ENCODE measurements around the gene SNX13. TPM values are rescaled to one million over a fixed set of nuclear protein-coding genes. Genes with fewer than 3 reads are reported as not detected.

Gene SNX13
- total and polyA plus RNA-seq, 2 experiments from 2014 or later, result 17.4 to 57.6 TPM

- Histone ChIP-seq H3K27ac (no peak overlapping the region), H3K4me3 (no peak overlapping the region), H4K20me1 (ENCODE audit: insufficient read depth, poor library complexity, severe bottlenecking) (no peaks in the 10 kb centered on the region), H3K27me3 (no peaks in the 10 kb centered on the region), H3K9me3 (ENCODE audit: low read depth) (no peaks in the 10 kb centered on the region), H3K36me3 (replicated peaks; ENCODE audit: insufficient read depth, low read depth) (no peaks in the 10 kb centered on the region), H3K4me1 (ENCODE audit: insufficient read depth) (no peaks in the 10 kb centered on the region), H3K79me2 (no peaks in the 10 kb centered on the region), H3K4me2 (no peak overlapping the region), H3K9me2 (replicated peaks; ENCODE audit: insufficient read depth) (no peaks in the 10 kb centered on the region), H2AFZ (no peak overlapping the region)
- WGBS (ENCODE audit: low lambda C conversion rate, missing lambda C conversion rate), result 92% methylated on average over 2 of the region's 2 CpGs
- no peak for DNase-seq (ENCODE audit: low spot score)
- TF ChIP-seq EZH2 (IDR thresholded peaks at IDR 0.05; ENCODE audit: borderline replicate concordance) (no peak), CTCF (IDR thresholded peaks at IDR 0.05; ENCODE audit: poor library complexity) (no peak), EZH2phosphoT487 (IDR thresholded peaks at IDR 0.05; ENCODE audit: low read depth, severe bottlenecking, unreplicated experiment) (no peak)
Observed at GRCh38 chr7:17802056-17802455, 138.2 kb downstream of the SNX13 start.

- H4K20me1 ChIP-seq (ENCODE audit: insufficient read depth, poor library complexity, severe bottlenecking), result no peaks in the 10 kb centered on the region
- no peaks in the 10 kb centered on the region for H3K4me1 ChIP-seq (ENCODE audit: insufficient read depth)
- H3K9me3 ChIP-seq (ENCODE audit: low read depth), result no peaks in the 10 kb centered on the region
- H3K4me3 ChIP-seq, result no peak overlapping the region
- H3K4me2 ChIP-seq, result no peak overlapping the region
- H3K9me2 ChIP-seq (replicated peaks; ENCODE audit: insufficient read depth), result no peaks in the 10 kb centered on the region
- no peak for DNase-seq (ENCODE audit: low spot score)
- no peaks in the 10 kb centered on the region for H3K79me2 ChIP-seq
- H3K27ac ChIP-seq, result no peak overlapping the region
- no peak overlapping the region for H2AFZ ChIP-seq
- no peaks in the 10 kb centered on the region for H3K36me3 ChIP-seq (replicated peaks; ENCODE audit: insufficient read depth, low read depth)
- no peaks in the 10 kb centered on the region for H3K27me3 ChIP-seq
- WGBS (ENCODE audit: low lambda C conversion rate, missing lambda C conversion rate), result 91% methylated on average over 1 of the region's 1 CpG
- no peak for TF ChIP-seq CTCF (IDR thresholded peaks at IDR 0.05; ENCODE audit: poor library complexity)
- TF ChIP-seq EZH2phosphoT487 (IDR thresholded peaks at IDR 0.05; ENCODE audit: low read depth, severe bottlenecking, unreplicated experiment), result no peak
- no peak for TF ChIP-seq EZH2 (IDR thresholded peaks at IDR 0.05; ENCODE audit: borderline replicate concordance)
Observed at GRCh38 chr7:17792075-17792936, 148.0 kb downstream of the SNX13 start.

- Histone ChIP-seq H2AFZ (no peak overlapping the region), H3K27me3 (no peaks in the 10 kb centered on the region), H3K4me1 (ENCODE audit: insufficient read depth) (no peaks in the 10 kb centered on the region), H3K9me2 (replicated peaks; ENCODE audit: insufficient read depth) (no peaks in the 10 kb centered on the region), H4K20me1 (ENCODE audit: insufficient read depth, poor library complexity, severe bottlenecking) (no peaks in the 10 kb centered on the region), H3K79me2 (no peaks in the 10 kb centered on the region), H3K27ac (no peak overlapping the region), H3K9me3 (ENCODE audit: low read depth) (no peaks in the 10 kb centered on the region), H3K36me3 (replicated peaks; ENCODE audit: insufficient read depth, low read depth) (no peaks in the 10 kb centered on the region), H3K4me3 (no peak overlapping the region), H3K4me2 (no peak overlapping the region)
- no peak for DNase-seq (ENCODE audit: low spot score)
- WGBS (ENCODE audit: low lambda C conversion rate, missing lambda C conversion rate), result 83% methylated on average over 1 of the region's 1 CpG
- no peak for TF ChIP-seq EZH2 (IDR thresholded peaks at IDR 0.05; ENCODE audit: borderline replicate concordance)
- TF ChIP-seq CTCF (IDR thresholded peaks at IDR 0.05; ENCODE audit: poor library complexity), result no peak
- TF ChIP-seq EZH2phosphoT487 (IDR thresholded peaks at IDR 0.05; ENCODE audit: low read depth, severe bottlenecking, unreplicated experiment), result no peak
Observed at GRCh38 chr7:17787257-17787656, 153.0 kb downstream of the SNX13 start.

Data from hepatocyte (in vitro differentiated cells).